HPDE6-E6E7 (cell line): ENCODE data around the gene POC1A.

Source experiments
- DNase-seq: peaks from one replicate; pipeline ENCODE4 v3.0.0; 2011; ENCODE audit warnings: missing footprints; ENCODE audit errors: extremely low spot score

The POC1A gene

DNA sequence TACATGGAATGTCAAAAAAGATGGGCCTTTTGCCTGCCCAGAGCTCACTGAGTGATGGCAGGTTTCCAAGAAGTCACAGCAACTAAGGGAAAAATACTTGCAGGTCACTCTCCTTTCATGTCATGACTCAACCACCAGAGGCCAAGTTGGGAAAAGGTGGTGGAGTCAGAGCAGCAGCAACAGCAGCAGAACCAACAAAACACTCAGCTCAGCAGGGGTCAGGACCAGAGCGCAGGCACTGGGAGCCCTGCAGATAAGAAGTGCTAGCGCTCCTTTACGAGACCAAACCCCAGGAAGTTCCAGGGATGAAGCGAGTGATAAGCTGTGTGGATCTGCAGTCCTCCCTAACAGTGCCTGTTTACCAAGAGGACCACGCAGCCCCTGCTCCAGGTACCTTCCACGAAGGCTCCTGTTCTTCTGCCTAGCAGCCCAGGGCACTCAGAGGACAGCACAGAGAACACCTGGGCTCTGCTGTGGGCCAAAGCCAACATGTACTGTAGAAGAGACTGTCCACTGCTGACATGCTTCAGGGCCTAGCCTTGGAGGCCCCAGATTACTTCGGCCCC lies 26.0 kb downstream of the POC1A start:
- peak; percentile 33 for DNase-seq

GRCh38 chr3:52126500-52126899 lies 27.7 kb downstream of the POC1A start:
- DNase-seq, result no peak

- no peak for DNase-seq
Measured at GRCh38 chr3:52126036-52126435, 28.2 kb downstream of the POC1A start.

DNA sequence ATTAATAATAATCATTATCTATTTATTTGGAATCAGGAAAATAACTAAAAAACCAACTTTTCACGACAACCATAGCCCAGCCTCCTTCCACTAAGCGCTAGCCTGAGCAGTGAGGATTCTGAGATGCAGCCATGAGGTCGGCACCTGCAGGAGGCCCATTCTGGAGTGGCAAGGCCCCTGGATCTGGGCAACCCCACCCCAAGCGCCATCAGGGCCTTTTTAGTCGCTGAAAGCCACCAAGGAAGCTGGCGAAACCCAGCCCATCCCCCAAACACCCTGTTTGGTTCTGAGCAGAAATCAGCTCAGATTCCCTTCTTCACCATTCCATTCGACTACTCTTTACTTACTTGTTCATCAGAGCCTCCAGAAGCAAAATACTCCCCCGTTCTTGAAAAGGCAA lies 29.5 kb downstream of the POC1A start:
- DNase-seq, result no peak

DNA sequence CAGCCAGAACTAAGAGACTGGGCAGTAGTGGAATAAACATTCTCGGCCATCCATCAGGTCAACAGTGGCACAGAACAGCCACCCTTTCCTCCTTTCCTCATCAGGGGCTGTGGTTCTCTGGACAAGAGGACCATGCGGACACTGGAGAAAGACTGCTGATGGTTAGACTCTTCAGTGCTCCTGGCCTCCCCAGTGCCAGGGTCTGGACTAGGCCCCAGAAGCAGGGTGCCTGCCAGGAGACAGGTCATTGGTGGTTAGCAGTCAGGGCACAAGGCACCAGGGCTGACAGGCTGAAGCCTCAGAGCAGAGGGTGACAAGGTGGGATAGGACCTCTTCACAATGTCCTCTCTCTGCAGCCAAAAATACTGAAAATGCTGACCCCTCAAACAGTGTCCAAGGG lies 30.1 kb downstream of the POC1A start:
- DNase-seq, result no peak

- peak; percentile 38 for DNase-seq
Measured at GRCh38 chr3:52123106-52123725, 31.0 kb downstream of the POC1A start.

- DNase-seq, result no peak
Measured at GRCh38 chr3:52122491-52122890, 31.7 kb downstream of the POC1A start.

- no peak for DNase-seq
Measured at GRCh38 chr3:52121813-52122212, 32.4 kb downstream of the POC1A start.

GRCh38 chr3:52121464-52121805 lies 32.8 kb downstream of the POC1A start:
- DNase-seq, result no peak

- DNase-seq, result no peak
Measured at GRCh38 chr3:52120556-52121463, 33.4 kb downstream of the POC1A start.

- no peak for DNase-seq
Measured at GRCh38 chr3:52119826-52120225, 34.4 kb downstream of the POC1A start.

- DNase-seq, result no peak
Measured at GRCh38 chr3:52119099-52119498, 35.1 kb downstream of the POC1A start.

DNA sequence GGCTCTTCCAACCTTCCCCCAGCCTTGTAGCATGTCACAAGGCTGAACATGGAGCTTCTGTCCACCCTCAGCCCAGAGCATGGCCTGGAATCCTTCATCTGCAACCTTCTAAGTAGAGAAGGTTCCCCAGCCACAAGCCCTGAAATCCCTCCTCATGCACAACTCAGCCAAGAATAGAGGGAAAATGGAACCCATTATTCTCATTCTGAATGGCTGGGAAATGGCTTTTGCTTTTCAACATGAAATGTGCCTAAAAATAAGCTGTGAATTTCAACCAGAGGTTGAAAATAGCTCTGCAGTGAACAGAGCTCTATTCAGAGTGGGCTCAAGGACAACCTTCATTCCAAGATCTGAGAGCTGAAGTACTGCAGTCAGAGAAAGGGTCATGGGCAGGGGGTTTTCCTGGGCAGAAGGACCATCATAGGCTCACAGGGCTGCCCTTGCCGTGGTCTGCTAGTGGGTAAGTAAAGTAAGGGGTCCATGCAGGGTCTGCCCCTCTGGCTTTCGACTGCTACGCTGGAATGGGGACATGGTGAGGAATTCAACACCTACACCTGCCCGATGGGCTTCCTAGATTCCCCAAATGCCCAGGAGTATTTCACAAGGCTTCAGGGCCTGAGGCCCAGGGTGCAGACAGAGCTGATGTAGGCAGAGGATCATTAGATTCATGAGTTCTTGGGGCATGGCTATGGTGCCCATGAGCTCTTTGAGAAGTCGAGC lies 35.9 kb downstream of the POC1A start:
- no peak for DNase-seq

- no peak for DNase-seq
Measured at GRCh38 chr3:52117537-52117936, 36.7 kb downstream of the POC1A start.

- DNase-seq, result no peak
Measured at GRCh38 chr3:52112056-52112455, 42.2 kb downstream of the POC1A start.

DNA sequence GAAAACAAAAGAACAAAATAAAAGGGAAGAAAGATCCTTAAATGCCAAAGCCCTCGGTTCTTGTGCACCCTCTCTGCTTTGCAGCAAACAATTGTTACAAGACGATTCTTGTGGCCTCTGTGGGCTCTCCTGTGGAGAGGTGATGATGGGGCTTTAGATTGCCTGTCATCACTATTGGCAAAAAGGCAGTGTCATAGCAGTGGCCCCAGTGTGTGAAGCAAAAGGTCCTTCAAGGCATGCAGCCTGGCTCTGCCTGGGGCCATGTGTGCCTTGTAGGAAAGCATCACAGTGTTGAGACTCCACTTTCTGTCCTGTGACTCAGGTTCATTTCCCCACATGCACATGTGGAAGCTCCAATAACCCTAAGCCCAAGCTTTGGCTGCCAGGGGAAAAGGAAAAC lies 43.7 kb downstream of the POC1A start:
- DNase-seq, result no peak

- no peak for DNase-seq
Measured at GRCh38 chr3:52109611-52110301, 44.5 kb downstream of the POC1A start.

GRCh38 chr3:52108302-52109232 lies 45.7 kb downstream of the POC1A start:
- no peak for DNase-seq

GRCh38 chr3:52106951-52107611 lies 47.1 kb downstream of the POC1A start:
- peak; percentile 35 for DNase-seq
